Neural crest cell (in vitro differentiated cells): ENCODE data around the gene KRT77. TPM values are rescaled to one million over a fixed set of nuclear protein-coding genes. Genes with fewer than 3 reads are reported as not detected.
A peak's percentile ranks its signal among the peaks of the same experiment; 100 is the strongest.

Experiments
- DNase-seq: peaks from one replicate; pipeline ENCODE4 v3.0.0; 2021; ENCODE audit warnings: low read depth, mixed read lengths, low spot score
- H3K27ac Mint-ChIP-seq: one replicate; pipeline ENCODE4 v1.8.0; 2021; ENCODE audit warnings: mild to moderate bottlenecking, mixed read lengths; ENCODE audit not compliant: unreplicated experiment
- H3K27me3 Mint-ChIP-seq: 2 replicates; pipeline ENCODE4 v1.8.0; 2021; ENCODE audit warnings: low read depth, mild to moderate bottlenecking, mixed read lengths
- H3K36me3 Mint-ChIP-seq: 2 replicates; pipeline ENCODE4 v1.8.0; 2021; ENCODE audit warnings: low read depth, mild to moderate bottlenecking, mixed read lengths
- H3K4me1 Mint-ChIP-seq: 2 replicates; pipeline ENCODE4 v1.8.0; 2021; ENCODE audit warnings: mixed read lengths
- H3K4me3 Mint-ChIP-seq: one replicate; pipeline ENCODE4 v1.8.0; 2021; ENCODE audit warnings: mild to moderate bottlenecking, mixed read lengths
- H3K9me3 Mint-ChIP-seq: 2 replicates; pipeline ENCODE4 v1.8.0; 2021; ENCODE audit warnings: mixed read lengths
- CTCF ChIP-seq: fragments of 200-600 bp; sonication (generic); conservative IDR thresholded peaks from 2 replicates; pipeline ENCODE4 v1.5.0; 2021; ENCODE audit warnings: antibody characterized with exemption, mild to moderate bottlenecking
- total RNA-seq: library from RNA; stranded (reverse); gene quantifications from 2 replicates; pipeline ENCODE4 v1.2.1, GENCODE V29; 2021

KRT77 gene
- total RNA-seq, 1 donor from 2014 or later: not detected

DNA sequence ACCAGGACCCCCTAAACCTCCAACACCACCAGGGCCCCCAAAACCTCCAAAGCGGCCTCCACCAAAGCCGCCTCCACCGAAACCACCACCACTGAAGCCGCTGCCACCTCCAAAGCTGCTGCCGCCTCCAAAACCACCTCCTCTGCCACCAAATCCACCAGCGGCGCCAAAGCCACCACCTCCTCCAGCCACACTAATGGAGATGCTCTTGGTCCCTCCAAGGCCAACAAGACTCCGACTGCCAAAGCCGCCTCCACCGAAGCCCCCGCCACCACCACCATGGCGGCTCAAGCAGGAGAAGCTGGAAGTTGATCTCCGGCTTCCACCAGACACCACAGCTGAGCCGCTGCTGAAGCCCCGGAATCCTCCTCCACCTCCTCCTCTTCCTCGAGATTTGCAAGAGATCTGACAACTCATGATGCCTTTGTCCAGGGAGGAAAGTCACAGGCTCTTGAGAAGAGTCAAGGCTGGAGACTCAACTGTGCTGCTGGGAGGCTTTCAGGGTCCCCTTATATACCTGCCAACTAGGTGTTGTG lies 51.5 kb downstream of the KRT77 start, which contains the start of gene KRT2:
Gene KRT2, minus strand, starts transcription at position 486 of the 536 bp plus-strand sequence. Its CDS starts 69 bp downstream, at position 417.
- H3K27ac Mint-ChIP-seq: no peak within 1 kb of the TSS
- no peaks in the 10 kb centered on the region for H3K36me3 Mint-ChIP-seq
- TF ChIP-seq CTCF: no peak
- no peaks in the 10 kb centered on the region for H3K9me3 Mint-ChIP-seq
- H3K27me3 Mint-ChIP-seq: peaks cover 34% of the 10 kb centered on the region
- DNase-seq: no peak
- peaks cover 9% of the 10 kb centered on the region for H3K4me1 Mint-ChIP-seq
- H3K4me3 Mint-ChIP-seq: no peak within 1 kb of the TSS

DNA sequence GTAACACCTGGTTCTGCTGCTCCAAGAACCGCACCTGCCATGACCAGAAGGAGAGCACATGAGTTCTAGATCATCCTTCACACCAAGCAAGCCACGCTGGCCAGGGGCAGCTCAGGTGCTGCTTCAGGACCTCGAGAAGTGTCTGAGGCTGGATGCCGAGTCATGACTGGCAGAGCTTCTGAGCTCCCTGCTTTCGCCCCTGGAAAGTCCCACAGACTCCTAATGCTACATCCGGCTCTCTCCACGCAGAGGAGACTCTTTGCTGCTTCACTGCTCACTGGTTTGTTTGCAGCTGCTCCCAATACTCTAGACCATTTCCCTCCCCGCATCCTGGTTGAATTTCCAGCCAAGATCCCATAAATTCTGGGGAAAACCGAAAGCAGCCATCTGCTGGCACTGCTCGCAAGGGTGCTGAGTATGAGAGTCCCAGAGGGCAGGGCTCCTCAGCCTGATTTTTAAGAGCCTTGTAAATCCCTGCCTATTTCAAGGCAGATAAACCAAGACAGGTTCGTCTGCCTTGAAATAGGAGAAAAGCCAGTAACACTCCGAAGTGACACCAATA lies 52.7 kb downstream of the KRT77 start:
- Mint-ChIP-seq H3K4me1 (peaks cover 9% of the 10 kb centered on the region), H3K4me3 (no peak overlapping the region), H3K27ac (no peak overlapping the region), H3K9me3 (no peaks in the 10 kb centered on the region), H3K36me3 (no peaks in the 10 kb centered on the region), H3K27me3 (peaks cover 27% of the 10 kb centered on the region)
- TF ChIP-seq CTCF: no peak
- no peak for DNase-seq

DNA sequence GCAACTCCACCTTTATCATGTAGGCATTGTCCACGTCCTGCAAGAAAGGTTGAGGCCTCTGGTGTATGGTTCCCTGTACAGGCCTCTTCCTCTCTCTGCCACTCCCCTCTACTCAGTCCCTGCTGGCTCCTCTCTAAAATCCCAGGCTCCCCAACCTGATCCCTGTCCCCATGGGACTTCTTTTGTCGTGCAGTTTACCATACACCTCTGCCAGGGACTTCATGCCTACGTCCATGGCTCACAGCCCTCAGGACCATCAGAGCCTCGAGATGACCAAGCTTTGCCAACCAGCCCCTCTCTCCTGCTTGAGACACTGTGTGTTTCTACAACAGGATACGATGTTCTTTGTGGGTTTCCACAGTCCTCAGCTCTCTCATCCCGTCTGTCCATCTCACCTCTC lies 54.3 kb downstream of the KRT77 start:
- Mint-ChIP-seq H3K27ac (peak overlapping the region; percentile 53), H3K4me3 (no peak overlapping the region), H3K4me1 (peaks cover 9% of the 10 kb centered on the region), H3K9me3 (no peaks in the 10 kb centered on the region), H3K27me3 (peaks cover 31% of the 10 kb centered on the region), H3K36me3 (no peaks in the 10 kb centered on the region)
- no peak for TF ChIP-seq CTCF
- DNase-seq: no peak

GRCh38 chr12:52648012-52648550 lies 55.2 kb downstream of the KRT77 start:
- no peaks in the 10 kb centered on the region for H3K36me3 Mint-ChIP-seq
- H3K4me3 Mint-ChIP-seq: no peak overlapping the region
- H3K27me3 Mint-ChIP-seq: peaks cover 25% of the 10 kb centered on the region
- no peaks in the 10 kb centered on the region for H3K9me3 Mint-ChIP-seq
- peaks cover 9% of the 10 kb centered on the region for H3K4me1 Mint-ChIP-seq
- TF ChIP-seq CTCF: no peak
- no peak for DNase-seq
- no peak overlapping the region for H3K27ac Mint-ChIP-seq

DNA sequence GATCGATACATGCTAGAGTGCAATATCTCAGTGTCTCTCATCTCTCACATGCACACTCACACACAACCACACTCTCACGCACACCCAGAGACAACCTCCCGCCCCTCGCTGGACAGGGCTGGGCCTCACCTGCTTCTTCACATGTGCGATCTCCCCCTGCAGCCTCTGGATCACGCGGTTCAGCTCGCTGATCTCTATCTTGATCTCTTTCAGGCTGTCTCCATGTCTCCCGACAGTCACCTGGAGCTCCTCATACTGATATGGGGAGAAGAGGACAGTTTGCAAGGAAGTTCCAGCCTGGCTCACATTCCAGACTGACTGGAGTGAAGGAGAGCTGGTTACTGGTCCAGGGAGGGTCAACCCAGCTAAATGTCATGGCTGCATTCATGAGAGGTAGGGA lies 55.7 kb downstream of the KRT77 start:
- H3K9me3 Mint-ChIP-seq: no peaks in the 10 kb centered on the region

More for the DNA sequence above, 55.7 kb downstream of the KRT77 start:
- Mint-ChIP-seq H3K4me3 (no peak overlapping the region), H3K27ac (no peak overlapping the region), H3K27me3 (peaks cover 26% of the 10 kb centered on the region), H3K36me3 (no peaks in the 10 kb centered on the region), H3K4me1 (peaks cover 9% of the 10 kb centered on the region)
- no peak for TF ChIP-seq CTCF
- DNase-seq: no peak
